NCI-H2081 (cell line): ENCODE results near the gene LPO.

Experiments used
- DNase-seq, 2 experiments: peaks; one replicate each; lab custom pipeline; 2025; lab: John Stamatoyannopoulos, UW

The LPO gene

DNA sequence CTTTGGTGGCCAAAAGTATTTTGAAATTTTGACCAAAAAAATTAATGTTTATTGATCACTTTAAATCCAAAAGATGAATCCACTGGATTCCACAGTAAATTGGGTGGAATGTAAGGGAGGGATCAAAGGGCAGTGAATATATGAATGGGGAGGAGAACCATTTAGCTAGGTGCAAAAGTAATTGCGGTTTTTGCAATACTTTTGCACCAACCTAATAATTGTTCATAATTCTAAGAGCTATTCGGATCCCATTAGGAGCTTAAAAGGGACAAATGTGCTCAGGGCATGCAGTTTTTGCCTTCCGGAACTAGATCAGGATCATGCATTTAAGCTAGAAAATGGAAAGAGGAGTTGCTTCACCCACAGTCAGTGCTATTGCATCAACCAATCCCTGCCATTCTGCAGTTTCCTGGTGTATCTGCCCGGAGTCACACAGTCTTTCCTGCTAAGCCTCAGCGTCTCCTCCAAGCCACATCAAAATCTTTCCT, at the start of gene LPO:
Gene LPO, plus strand, starts transcription at position 438 of the 488 bp plus-strand sequence. CDS start 4,396 bp downstream, outside the sequence.
- no peak for DNase-seq

GRCh38 chr17:58189436-58190146, 48.8 kb upstream of the LPO start:
- no peak for DNase-seq

DNA sequence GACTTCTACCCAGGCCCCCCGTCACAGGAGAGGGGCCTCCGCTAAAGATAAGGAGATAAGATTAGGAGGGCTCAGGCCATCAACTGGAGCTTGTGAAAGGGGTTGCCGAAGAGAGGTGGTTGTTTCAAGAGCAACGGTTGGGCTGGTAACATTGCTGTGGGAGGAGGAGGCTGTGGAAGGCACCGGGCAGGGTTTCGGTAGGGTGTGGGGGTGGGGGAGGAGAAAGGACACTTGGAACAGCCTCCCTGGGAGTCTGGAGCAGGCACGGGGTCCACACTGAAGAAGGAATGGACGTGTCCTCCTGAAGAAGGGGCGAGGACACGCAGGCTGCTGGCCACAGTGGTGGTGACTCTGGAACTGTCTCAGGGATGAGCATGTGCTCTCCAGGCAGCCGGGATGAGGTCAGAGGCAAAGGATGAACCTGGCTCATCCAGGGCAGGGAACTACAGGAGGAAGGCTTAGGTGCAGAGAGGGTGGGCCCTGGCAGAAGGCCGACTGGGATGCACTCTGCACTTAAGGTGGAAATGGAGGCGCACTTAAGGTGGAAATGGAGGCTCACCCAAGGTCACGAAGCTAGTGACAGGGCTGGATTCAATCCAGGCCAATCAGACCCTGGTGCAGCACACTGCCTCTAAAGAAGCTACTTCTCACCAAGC, 47.0 kb upstream of the LPO start:
- no peak for DNase-seq

- no peak for DNase-seq
Measured at GRCh38 chr17:58192612-58193011, 45.8 kb upstream of the LPO start, which contains the start of gene EPX. Gene EPX (plus strand): TSS chr17:58192726. CDS start chr17:58192847, 121 bp downstream.

GRCh38 chr17:58193641-58194255, 44.6 kb upstream of the LPO start:
- no peak for DNase-seq

DNA sequence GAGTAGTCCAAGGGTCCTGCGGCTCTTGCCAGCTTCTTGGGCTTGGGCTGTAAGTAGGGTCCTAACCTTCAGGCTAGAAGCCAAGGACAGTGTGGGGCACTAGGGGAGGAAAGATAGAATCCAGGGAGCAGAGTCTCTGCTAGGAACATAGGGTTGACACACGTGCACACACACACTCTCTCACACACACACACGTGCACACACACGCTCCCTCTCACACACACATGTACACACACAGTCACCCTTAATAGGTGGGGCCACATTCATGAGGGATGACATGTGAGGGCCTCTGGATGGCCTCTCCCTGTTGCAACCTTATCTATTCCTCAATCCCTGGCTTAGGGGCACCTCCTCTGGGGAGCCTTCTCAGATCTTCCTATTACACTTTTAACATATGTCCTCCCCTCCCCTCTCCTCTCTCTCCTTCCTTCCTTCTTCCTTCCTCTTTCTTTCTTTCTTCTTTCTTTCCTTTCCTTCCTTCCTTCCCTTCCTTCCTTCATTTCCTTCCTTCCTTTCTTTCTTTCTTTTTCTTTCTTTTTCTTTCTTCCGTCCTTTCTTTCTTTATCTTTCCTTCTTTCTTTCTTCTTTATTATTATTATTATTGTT, 42.8 kb upstream of the LPO start:
- DNase-seq = no peak

GRCh38 chr17:58196610-58197009, 41.8 kb upstream of the LPO start:
- DNase-seq = no peak

GRCh38 chr17:58200024-58200633, 38.3 kb upstream of the LPO start:
- peak; percentile 7 to 46 for DNase-seq

GRCh38 chr17:58202859-58203258, 35.5 kb upstream of the LPO start:
- no peak for DNase-seq

DNA sequence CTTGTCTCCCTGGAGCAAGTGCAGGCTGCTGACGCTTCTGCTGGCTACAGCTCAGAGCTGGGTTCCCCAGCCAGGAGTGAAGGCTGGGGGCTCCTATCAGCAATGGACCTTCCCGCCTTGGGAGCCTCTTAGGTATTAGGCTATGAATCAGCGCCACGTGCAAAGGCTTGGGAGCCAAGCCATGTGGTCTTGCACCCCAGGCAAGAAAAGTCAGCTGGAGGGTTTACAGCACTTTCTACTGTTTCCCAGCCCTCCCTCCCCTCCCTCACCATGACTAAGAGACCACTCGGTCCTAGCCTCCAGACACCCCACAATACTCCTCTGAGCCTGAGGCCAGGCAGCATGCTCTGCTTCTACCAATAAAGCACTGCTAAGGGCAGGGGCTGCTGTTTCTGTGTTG, 33.6 kb upstream of the LPO start:
- DNase-seq = no peak

- no peak for DNase-seq
Measured at GRCh38 chr17:58205936-58206335, 32.4 kb upstream of the LPO start.

DNA sequence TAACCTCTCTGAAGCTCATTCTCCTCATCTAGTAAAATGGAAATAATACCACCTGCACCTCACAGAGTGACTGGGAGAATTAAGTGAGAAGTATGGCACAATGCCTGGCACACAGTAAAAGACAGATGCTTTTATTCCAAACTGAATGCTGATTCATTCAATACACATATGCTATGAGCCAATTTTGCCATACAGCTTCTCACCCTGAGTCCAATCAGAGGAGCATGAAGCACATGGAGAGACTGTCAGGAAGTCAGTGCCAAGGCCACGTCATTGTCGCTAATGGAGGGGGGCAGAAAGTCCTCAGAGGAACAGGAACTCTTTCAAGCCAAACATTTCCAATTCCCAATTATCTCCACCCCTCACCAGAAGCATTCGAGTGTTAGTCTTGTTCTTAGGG, 30.9 kb upstream of the LPO start:
- no peak for DNase-seq

- DNase-seq = no peak
Measured at GRCh38 chr17:58208344-58208743, 30.0 kb upstream of the LPO start.

DNA sequence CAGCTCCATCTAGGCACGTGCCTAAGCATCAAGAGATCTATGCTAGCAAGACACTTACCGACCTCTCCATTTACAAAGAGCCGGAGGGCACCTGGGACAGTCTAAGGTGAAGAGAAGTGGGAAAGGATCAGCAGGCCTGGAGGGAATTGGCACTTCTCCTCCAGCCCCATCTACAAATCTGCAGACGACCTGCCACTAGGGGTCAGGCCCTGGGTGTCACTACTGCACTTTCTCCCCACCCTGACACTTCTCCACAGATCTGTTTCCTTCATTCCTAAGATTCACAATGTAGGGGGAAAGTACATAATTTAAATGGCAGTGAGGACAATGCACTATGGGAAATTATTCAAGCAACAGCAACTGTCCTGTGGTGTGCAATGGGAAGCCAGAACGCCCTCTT, 27.5 kb upstream of the LPO start:
- no peak for DNase-seq

- DNase-seq = peak in 1 of 2 experiments; percentile 34
Measured at GRCh38 chr17:58215685-58216084, 22.7 kb upstream of the LPO start.

DNA sequence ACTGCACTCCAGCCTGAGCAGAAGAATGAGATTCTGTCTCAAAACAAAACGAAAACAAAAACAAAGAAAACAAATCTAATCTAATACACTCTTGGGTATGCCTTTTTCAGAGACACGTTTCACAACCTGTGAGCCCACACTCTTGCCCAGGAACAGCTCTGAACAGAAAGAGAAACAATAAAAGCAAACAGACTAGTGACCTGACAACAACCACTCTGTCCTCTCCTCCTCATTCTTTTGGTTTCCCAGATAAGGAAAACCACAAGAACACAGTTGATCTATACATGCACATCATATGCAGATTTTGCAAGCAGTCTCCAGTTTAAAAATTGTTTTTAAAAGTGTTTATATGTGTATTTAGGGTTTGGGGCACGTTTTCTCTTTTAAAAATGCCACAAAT, 20.6 kb upstream of the LPO start:
- DNase-seq = no peak

GRCh38 chr17:58219007-58219788, 19.2 kb upstream of the LPO start, which contains the start of gene MKS1:
Gene MKS1 (minus strand): TSS chr17:58219255. CDS start chr17:58219230, 25 bp downstream.
- DNase-seq = peak; percentile 95 to 97

- DNase-seq = no peak
Measured at GRCh38 chr17:58219789-58220183, 18.6 kb upstream of the LPO start.

DNA sequence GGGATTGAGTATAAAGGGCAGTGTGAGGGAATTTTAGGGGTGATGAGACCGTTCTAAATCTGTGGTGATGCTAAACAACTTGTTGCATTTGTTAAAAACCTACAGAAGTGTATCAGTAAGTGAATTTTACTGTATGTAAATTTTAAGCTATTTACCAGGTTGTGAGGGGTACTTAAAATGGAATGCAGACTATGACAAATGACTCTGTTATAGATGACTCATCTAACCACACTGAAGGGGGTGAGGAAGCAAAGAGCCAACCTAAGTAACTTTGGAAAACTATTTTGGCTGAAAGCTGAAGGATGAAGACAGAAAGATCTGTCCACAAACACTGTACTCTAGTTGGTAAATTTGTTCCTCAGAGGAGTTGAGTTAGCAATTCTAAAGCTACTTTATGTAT, 14.1 kb upstream of the LPO start:
- no peak for DNase-seq

GRCh38 chr17:58227733-58228132, 10.7 kb upstream of the LPO start:
- no peak for DNase-seq

DNA sequence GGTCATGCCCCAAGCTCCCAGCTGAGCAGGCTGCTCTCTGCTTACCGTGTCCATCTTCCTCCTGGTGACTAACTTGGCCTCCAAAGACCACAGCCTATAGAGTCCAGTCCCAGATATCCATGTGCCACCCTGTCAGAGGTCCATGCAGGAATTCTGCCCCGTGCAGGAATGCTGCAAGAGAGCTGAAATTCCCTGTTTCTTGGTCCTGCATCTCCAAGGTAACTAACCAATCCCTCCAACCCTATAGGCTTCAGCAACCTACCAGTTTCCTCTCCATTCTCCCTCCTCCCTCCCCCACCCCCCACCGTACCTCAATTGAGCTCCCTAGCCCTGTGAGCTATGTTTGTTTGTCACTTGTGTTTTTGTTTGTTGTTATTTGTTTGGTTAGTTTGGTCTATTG, 9.7 kb upstream of the LPO start:
- DNase-seq = no peak
